ENCODE measurements around the gene ANK3. TPM values are rescaled to one million over a fixed set of nuclear protein-coding genes. Genes with fewer than 3 reads are reported as not detected.

The ANK3 gene
- polyA plus RNA-seq, 4 donors, result 9.9 to 81.4 (median 35.5) TPM

DNA sequence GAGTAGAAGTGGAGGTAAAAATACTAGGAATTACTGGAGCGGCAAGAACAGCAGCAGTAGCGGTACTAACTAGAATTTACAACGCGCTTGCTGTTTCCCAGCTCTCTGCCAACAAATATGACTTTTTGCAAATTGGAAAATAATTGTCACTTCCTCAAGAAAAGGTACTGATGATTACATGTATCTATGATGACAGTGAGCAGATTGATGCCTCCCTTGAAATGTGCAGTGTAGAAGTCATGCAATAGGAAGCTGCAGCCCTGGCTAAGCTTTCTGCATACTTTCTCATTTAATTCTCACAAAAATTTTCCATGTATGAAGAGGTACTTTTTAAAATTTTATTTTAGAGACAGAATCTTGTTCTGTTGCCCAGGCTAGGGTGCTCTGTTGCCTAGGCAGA, 49.9 kb downstream of the ANK3 start:
- H3K27me3 ChIP-seq (ENCODE audit: control insufficient read depth in 3 of 3, insufficient read depth in 3 of 3, low read length in 3 of 3), result no peaks in the 10 kb centered on the region
- FAIRE-seq, result no peak
- WGBS, 3 donors, result 84 to 98% (median 84%) methylated on average over 4 of the region's 4 CpGs
- no peak for DNase-seq
- no peaks in the 10 kb centered on the region for H3K4me1 ChIP-seq (ENCODE audit: control insufficient read depth in 3 of 3, insufficient read depth in 2 of 3, low read depth in 1 of 3, low read length in 2 of 3)
- no peaks in the 10 kb centered on the region for H3K36me3 ChIP-seq (ENCODE audit: control insufficient read depth in 3 of 3, insufficient read depth in 2 of 3, low read depth in 1 of 3, low read length in 3 of 3)
- H3K4me3 ChIP-seq (ENCODE audit: low read depth in 1 of 3, low read length in 3 of 3), result no peak overlapping the region
- H3K27ac ChIP-seq (ENCODE audit: low read depth in 1 of 3, low read length in 2 of 3), result no peak overlapping the region
- no peaks in the 10 kb centered on the region for H3K9me3 ChIP-seq (ENCODE audit: control insufficient read depth in 2 of 2, insufficient read depth in 1 of 2, low read depth in 1 of 2, low read length in 1 of 2)

DNA sequence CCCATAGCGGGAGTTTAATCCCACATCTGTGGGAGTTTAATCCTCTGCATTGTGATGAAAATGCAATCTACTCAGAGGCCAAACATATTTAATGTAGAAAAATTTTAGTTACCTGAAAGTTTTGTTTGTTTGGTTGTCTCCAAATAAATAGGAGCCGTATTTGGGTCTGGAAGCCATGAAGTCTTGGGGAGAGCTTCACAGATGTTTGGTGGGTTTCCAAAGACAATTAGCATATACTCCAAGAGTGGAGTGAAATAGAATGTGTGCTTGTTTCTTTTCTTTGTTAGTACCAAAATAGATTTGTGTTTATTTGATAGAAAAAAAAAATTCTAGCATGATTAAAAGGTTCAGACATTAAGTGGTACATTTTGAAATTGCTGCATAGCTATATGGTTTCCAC, 50.9 kb downstream of the ANK3 start:
- H3K27ac ChIP-seq (ENCODE audit: low read depth in 1 of 3, low read length in 2 of 3), result no peak overlapping the region
- no peaks in the 10 kb centered on the region for H3K4me1 ChIP-seq (ENCODE audit: control insufficient read depth in 3 of 3, insufficient read depth in 2 of 3, low read depth in 1 of 3, low read length in 2 of 3)
- no peak overlapping the region for H3K4me3 ChIP-seq (ENCODE audit: low read depth in 1 of 3, low read length in 3 of 3)
- no peaks in the 10 kb centered on the region for H3K27me3 ChIP-seq (ENCODE audit: control insufficient read depth in 3 of 3, insufficient read depth in 3 of 3, low read length in 3 of 3)
- H3K9me3 ChIP-seq (ENCODE audit: control insufficient read depth in 2 of 2, insufficient read depth in 1 of 2, low read depth in 1 of 2, low read length in 1 of 2), result no peaks in the 10 kb centered on the region
- no peaks in the 10 kb centered on the region for H3K36me3 ChIP-seq (ENCODE audit: control insufficient read depth in 3 of 3, insufficient read depth in 2 of 3, low read depth in 1 of 3, low read length in 3 of 3)
- WGBS, 3 donors, result 69 to 82% (median 74%) methylated on average over 2 of the region's 2 CpGs
- DNase-seq (no peak), FAIRE-seq (no peak)

DNA sequence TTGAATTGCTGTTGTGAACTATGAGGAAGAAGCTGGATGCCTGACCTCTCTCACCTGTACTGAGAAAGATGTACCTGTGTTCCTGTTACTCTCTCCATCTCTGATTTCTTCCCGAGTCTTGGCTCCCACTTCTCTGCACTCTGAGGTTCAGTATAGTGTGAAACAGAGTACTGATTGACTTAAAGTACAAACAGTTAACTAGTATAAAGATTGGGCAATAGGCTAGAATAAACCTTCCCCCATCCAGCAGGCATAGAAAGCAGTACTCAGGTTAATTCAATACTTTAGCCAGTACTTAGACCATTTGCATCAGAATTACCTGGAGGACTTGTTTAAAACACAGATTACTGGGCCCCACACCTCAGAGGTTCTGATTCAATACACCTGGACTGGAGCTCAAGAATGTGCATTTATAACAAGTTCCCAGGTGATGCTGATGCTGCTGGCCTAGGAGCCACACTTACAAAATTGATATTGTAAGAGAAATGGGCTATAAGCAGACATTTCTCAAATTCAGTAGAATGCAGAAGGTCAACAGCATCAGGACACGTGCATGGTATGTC, 51.6 kb downstream of the ANK3 start:
- no peaks in the 10 kb centered on the region for H3K27me3 ChIP-seq (ENCODE audit: control insufficient read depth in 3 of 3, insufficient read depth in 3 of 3, low read length in 3 of 3)
- H3K4me3 ChIP-seq (ENCODE audit: low read depth in 1 of 3, low read length in 3 of 3), result no peak overlapping the region
- no peak overlapping the region for H3K27ac ChIP-seq (ENCODE audit: low read depth in 1 of 3, low read length in 2 of 3)
- FAIRE-seq (no peak), DNase-seq (no peak)
- H3K36me3 ChIP-seq (ENCODE audit: control insufficient read depth in 3 of 3, insufficient read depth in 2 of 3, low read depth in 1 of 3, low read length in 3 of 3), result no peaks in the 10 kb centered on the region
- WGBS, 3 donors, result 62 to 64% (median 62%) methylated on average over 2 of the region's 2 CpGs
- no peaks in the 10 kb centered on the region for H3K9me3 ChIP-seq (ENCODE audit: control insufficient read depth in 2 of 2, insufficient read depth in 1 of 2, low read depth in 1 of 2, low read length in 1 of 2)
- H3K4me1 ChIP-seq (ENCODE audit: control insufficient read depth in 3 of 3, insufficient read depth in 2 of 3, low read depth in 1 of 3, low read length in 2 of 3), result no peaks in the 10 kb centered on the region

DNA sequence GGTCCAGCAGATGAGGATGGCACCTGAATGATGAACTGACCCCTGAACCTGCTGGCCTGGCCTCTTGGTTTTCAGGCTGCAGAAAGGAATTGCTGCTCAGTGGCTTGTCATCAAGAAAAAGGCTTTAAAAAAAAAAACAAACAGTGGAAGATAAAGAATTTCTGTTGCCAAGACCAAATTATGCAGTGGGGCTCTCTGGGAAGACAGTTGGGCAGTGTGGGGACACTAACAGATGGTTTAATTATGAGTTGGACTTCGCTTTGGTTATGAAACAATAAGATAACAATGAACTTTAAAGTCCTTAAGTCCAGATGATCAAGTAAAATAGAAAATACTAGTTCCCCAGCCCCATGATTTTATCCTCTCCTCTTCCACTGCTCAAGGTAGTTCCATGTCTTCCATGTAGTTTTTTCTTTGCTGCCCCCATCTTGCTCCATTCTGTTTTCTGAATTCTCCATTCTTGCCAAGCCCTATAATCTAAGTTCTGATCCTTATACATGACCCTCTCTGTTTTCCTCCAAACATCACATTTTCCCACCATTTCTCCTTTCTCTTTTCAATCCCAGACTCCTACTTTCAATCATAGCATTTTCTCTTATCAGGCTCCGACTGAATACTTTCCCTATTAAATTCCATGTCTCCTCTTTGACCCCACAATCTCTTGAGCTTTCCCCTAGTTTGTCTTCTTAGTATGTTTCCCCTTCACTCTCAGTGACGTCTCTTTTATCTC, 52.6 kb downstream of the ANK3 start:
- DNase-seq, result no peak
- Histone ChIP-seq H3K4me3 (ENCODE audit: low read depth in 1 of 3, low read length in 3 of 3) (no peak overlapping the region), H3K27ac (ENCODE audit: low read depth in 1 of 3, low read length in 2 of 3) (no peak overlapping the region), H3K4me1 (ENCODE audit: control insufficient read depth in 3 of 3, insufficient read depth in 2 of 3, low read depth in 1 of 3, low read length in 2 of 3) (no peaks in the 10 kb centered on the region), H3K27me3 (ENCODE audit: control insufficient read depth in 3 of 3, insufficient read depth in 3 of 3, low read length in 3 of 3) (no peaks in the 10 kb centered on the region), H3K36me3 (ENCODE audit: control insufficient read depth in 3 of 3, insufficient read depth in 2 of 3, low read depth in 1 of 3, low read length in 3 of 3) (no peaks in the 10 kb centered on the region), H3K9me3 (ENCODE audit: control insufficient read depth in 2 of 2, insufficient read depth in 1 of 2, low read depth in 1 of 2, low read length in 1 of 2) (no peaks in the 10 kb centered on the region)
- FAIRE-seq, result no peak
- 52 to 66% (median 64%) methylated on average over 3 of the region's 3 CpGs for WGBS, 3 donors

DNA sequence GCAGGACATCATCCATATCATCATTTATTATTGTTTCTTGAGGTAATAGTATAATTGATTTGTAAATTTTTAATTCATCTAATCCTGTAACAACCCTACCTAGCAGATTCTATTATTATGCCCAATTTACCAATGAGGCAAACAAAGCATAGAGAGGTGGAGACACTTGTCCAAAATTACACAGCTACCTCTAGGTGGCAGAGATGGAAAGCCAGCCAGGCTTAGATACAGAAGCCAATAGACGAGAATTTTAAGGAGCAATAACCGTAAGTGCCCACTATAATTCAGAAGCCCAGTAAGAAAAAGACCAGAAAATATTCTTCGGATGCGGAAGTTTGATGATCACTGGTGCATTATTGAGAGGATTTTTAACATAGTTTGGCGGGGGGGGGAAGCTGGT, 54.0 kb downstream of the ANK3 start:
- Histone ChIP-seq H3K36me3 (ENCODE audit: control insufficient read depth in 3 of 3, insufficient read depth in 2 of 3, low read depth in 1 of 3, low read length in 3 of 3) (no peaks in the 10 kb centered on the region), H3K27me3 (ENCODE audit: control insufficient read depth in 3 of 3, insufficient read depth in 3 of 3, low read length in 3 of 3) (no peaks in the 10 kb centered on the region), H3K4me1 (ENCODE audit: control insufficient read depth in 3 of 3, insufficient read depth in 2 of 3, low read depth in 1 of 3, low read length in 2 of 3) (no peaks in the 10 kb centered on the region), H3K27ac (ENCODE audit: low read depth in 1 of 3, low read length in 2 of 3) (no peak overlapping the region), H3K4me3 (ENCODE audit: low read depth in 1 of 3, low read length in 3 of 3) (no peak overlapping the region), H3K9me3 (ENCODE audit: control insufficient read depth in 2 of 2, insufficient read depth in 1 of 2, low read depth in 1 of 2, low read length in 1 of 2) (no peaks in the 10 kb centered on the region)
- FAIRE-seq (no peak), DNase-seq (no peak)
- 89 to 91% (median 90%) methylated on average over 5 of the region's 5 CpGs for WGBS, 3 donors

DNA sequence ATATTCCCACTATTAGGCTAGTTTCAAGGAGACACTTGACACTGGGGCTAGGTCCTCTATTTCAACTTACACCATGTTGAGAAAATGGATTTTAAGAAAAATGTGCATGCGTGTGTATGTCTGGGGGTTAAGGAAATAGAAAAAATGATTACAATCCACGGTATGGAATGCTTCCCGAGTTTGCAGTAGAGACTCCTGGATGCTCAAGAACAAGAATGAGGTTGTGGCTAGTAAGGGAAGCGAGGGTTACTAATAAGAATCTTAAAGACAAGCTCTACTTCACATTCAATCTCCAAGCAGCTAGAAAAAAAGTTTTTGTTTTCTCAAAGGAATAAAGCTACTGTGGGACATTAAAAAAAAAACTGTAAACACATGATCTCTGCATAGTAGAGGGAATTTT, 54.7 kb downstream of the ANK3 start:
- Histone ChIP-seq H3K27ac (ENCODE audit: low read depth in 1 of 3, low read length in 2 of 3) (no peak overlapping the region), H3K4me3 (ENCODE audit: low read depth in 1 of 3, low read length in 3 of 3) (no peak overlapping the region), H3K9me3 (ENCODE audit: control insufficient read depth in 2 of 2, insufficient read depth in 1 of 2, low read depth in 1 of 2, low read length in 1 of 2) (no peaks in the 10 kb centered on the region), H3K4me1 (ENCODE audit: control insufficient read depth in 3 of 3, insufficient read depth in 2 of 3, low read depth in 1 of 3, low read length in 2 of 3) (no peaks in the 10 kb centered on the region), H3K27me3 (ENCODE audit: control insufficient read depth in 3 of 3, insufficient read depth in 3 of 3, low read length in 3 of 3) (no peaks in the 10 kb centered on the region), H3K36me3 (ENCODE audit: control insufficient read depth in 3 of 3, insufficient read depth in 2 of 3, low read depth in 1 of 3, low read length in 3 of 3) (no peaks in the 10 kb centered on the region)
- 68 to 70% (median 69%) methylated on average over 4 of the region's 4 CpGs for WGBS, 3 donors
- no peak for DNase-seq
- no peak for FAIRE-seq

DNA sequence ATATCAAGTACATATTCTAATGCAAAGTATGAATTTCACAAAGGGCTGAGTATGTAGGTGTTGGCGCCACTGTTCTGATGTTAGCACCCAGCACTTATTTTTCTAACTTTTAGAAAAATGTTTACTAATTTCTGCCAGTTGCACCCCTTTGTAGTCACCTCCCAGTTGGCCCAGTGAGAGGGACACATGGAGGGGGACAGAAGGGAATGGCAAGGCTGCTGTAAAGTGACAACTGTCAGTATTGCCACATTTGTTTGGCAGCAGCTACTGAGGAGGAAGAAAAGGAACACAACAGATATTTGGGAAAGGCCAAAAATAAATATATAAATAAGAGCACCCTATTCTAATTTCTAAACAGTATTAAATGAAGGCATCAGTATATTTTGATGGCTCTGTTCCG, 57.3 kb downstream of the ANK3 start:
- H3K27me3 ChIP-seq (ENCODE audit: control insufficient read depth in 3 of 3, insufficient read depth in 3 of 3, low read length in 3 of 3), result no peaks in the 10 kb centered on the region
- no peak overlapping the region for H3K4me3 ChIP-seq (ENCODE audit: low read depth in 1 of 3, low read length in 3 of 3)
- H3K9me3 ChIP-seq (ENCODE audit: control insufficient read depth in 2 of 2, insufficient read depth in 1 of 2, low read depth in 1 of 2, low read length in 1 of 2), result no peaks in the 10 kb centered on the region
- FAIRE-seq (no peak), DNase-seq (no peak)
- no peaks in the 10 kb centered on the region for H3K36me3 ChIP-seq (ENCODE audit: control insufficient read depth in 3 of 3, insufficient read depth in 2 of 3, low read depth in 1 of 3, low read length in 3 of 3)
- no peaks in the 10 kb centered on the region for H3K4me1 ChIP-seq (ENCODE audit: control insufficient read depth in 3 of 3, insufficient read depth in 2 of 3, low read depth in 1 of 3, low read length in 2 of 3)
- 75 to 95% (median 77%) methylated on average over 2 of the region's 2 CpGs for WGBS, 3 donors
- no peak overlapping the region for H3K27ac ChIP-seq (ENCODE audit: low read depth in 1 of 3, low read length in 2 of 3)

DNA sequence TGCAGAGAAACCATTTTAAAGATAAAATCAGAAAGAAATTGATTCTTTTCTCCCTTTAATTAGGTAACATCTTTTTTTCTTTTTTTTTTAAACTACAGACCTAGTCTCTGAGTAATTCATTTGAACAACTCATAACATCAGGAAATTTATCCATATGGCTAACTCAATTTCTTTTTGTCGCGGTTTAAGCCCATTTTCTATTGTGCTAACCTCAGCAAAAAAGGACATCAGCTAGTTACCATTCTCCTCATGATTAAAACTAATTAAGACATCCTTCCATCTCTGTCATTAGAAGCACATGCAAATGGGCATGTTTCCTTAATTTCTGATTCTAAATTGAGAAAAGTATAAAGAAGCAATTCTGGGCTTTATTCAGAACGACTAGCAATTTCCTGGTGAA, 57.8 kb downstream of the ANK3 start:
- no peak overlapping the region for H3K27ac ChIP-seq (ENCODE audit: low read depth in 1 of 3, low read length in 2 of 3)
- no peak for FAIRE-seq
- H3K4me1 ChIP-seq (ENCODE audit: control insufficient read depth in 3 of 3, insufficient read depth in 2 of 3, low read depth in 1 of 3, low read length in 2 of 3), result no peaks in the 10 kb centered on the region
- H3K4me3 ChIP-seq (ENCODE audit: low read depth in 1 of 3, low read length in 3 of 3), result no peak overlapping the region
- no peaks in the 10 kb centered on the region for H3K27me3 ChIP-seq (ENCODE audit: control insufficient read depth in 3 of 3, insufficient read depth in 3 of 3, low read length in 3 of 3)
- H3K36me3 ChIP-seq (ENCODE audit: control insufficient read depth in 3 of 3, insufficient read depth in 2 of 3, low read depth in 1 of 3, low read length in 3 of 3), result no peaks in the 10 kb centered on the region
- DNase-seq, result no peak
- WGBS, 3 donors, result 91 to 95% (median 94%) methylated on average over 3 of the region's 3 CpGs
- H3K9me3 ChIP-seq (ENCODE audit: control insufficient read depth in 2 of 2, insufficient read depth in 1 of 2, low read depth in 1 of 2, low read length in 1 of 2), result no peaks in the 10 kb centered on the region

DNA sequence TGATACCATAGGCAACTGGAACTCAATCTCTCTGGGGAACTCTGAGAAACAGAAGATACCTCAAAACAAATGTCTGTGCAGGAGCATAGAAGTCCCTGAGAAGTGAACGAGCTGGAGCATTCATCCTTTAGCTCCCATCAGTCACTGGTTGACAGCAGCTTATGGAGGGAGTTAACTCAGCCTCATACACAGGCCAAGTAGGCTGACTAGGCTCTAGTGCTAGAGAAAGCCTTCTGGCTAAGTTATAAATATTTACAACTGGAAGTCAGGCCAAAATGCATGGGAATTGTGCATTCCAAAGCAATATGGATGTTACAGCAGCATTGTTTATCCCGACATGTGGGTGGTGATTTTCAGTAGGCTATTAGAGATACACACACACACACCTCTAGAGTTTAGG, 66.5 kb downstream of the ANK3 start:
- Histone ChIP-seq H3K27ac (ENCODE audit: low read depth in 1 of 3, low read length in 2 of 3) (no peak overlapping the region), H3K4me1 (ENCODE audit: control insufficient read depth in 3 of 3, insufficient read depth in 2 of 3, low read depth in 1 of 3, low read length in 2 of 3) (no peaks in the 10 kb centered on the region), H3K4me3 (ENCODE audit: low read depth in 1 of 3, low read length in 3 of 3) (no peak overlapping the region), H3K36me3 (ENCODE audit: control insufficient read depth in 3 of 3, insufficient read depth in 2 of 3, low read depth in 1 of 3, low read length in 3 of 3) (no peaks in the 10 kb centered on the region), H3K27me3 (ENCODE audit: control insufficient read depth in 3 of 3, insufficient read depth in 3 of 3, low read length in 3 of 3) (no peaks in the 10 kb centered on the region), H3K9me3 (ENCODE audit: control insufficient read depth in 2 of 2, insufficient read depth in 1 of 2, low read depth in 1 of 2, low read length in 1 of 2) (no peaks in the 10 kb centered on the region)
- no peak for FAIRE-seq
- WGBS, 3 donors, result 64 to 87% (median 80%) methylated on average over 2 of the region's 2 CpGs
- peak in 1 of 2 donors; percentile 8 for DNase-seq

Measured in small intestine (tissue), 7 donors.